Lower leg skin (tissue), 4 donors: ENCODE measurements around the gene COMMD10. TPM values are rescaled to one million over a fixed set of nuclear protein-coding genes. Genes with fewer than 3 reads are reported as not detected.

ENCODE experiments used
- DNase-seq, 2 donors: peaks; one replicate each; pipeline ENCODE4 v3.0.0-alpha.2; 2019; ENCODE audit warnings: low spot score in 2 of 2
- H3K4me3 ChIP-seq: fragments of 200-600 bp; sonication (generic); 2 replicates; pipeline ENCODE4 v1.5.1; 2017; ENCODE audit warnings: mild to moderate bottlenecking, low read depth; ENCODE audit not compliant: poor library complexity, severe bottlenecking
- POLR2A ChIP-seq, 2 donors: fragments of 450-650 bp; IDR thresholded peaks; one replicate each; pipeline ENCODE4 v1.6.1; 2016 to 2017; ENCODE audit warnings: antibody characterized with exemption in 2 of 2, mild to moderate bottlenecking in 1 of 2, moderate library complexity in 1 of 2
- WGBS, 2 donors: methylation state at CpG; one replicate each; pipeline ENCODE4 v1.1.5; 2018; 5-methylcytosine and 5-hydroxymethylcytosine counted together
- intact Hi-C: fragments of 100-400 bp; cut with DNase I; formaldehyde crosslinking; loops from one replicate; pipeline ENCODE4 v1.15.0; 2023; ENCODE audit warnings: low total_unique reads
- total RNA-seq, 4 donors: library from RNA; depleted of rRNA; stranded (reverse); fragments of >200 nt; gene quantifications; one replicate each; pipeline ENCODE4 v1.1.0, GENCODE V29; 2016
- TF ChIP-seq, protein P1 (sequence below), 3 donors: fragments of 450-650 bp; IDR thresholded peaks; one replicate each; pipeline ENCODE4 v1.5.1; 2016; ENCODE audit warnings: antibody characterized with exemption in 3 of 3, mild to moderate bottlenecking in 3 of 3, moderate library complexity in 2 of 3

The COMMD10 gene
- total RNA-seq, 4 donors from 2014 or later: 10.8 to 22.1 (median 15.1) TPM

DNA sequence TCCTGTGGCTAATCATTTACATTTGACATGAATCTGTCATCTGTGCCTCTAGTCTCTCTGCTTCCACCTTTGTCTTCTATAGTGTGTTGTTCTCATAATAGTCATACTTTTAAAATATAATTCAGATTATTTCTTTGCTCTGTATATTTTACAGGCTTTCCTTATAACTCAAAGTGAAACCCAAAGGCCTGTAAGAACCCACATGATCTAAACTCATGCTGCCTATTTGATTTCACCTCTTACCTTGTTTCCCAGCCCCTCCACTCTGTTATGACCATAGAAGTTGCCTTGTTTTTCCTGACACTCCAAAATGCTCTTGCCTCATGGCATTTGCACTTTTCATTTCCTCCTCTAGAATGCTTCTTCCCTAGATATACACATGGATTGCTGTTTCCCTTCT, 74.2 kb downstream of the COMMD10 start:
- H3K4me3 ChIP-seq: no peak overlapping the region
- TF ChIP-seq POLR2A (IDR thresholded peaks at IDR 0.05): no peak
- TF ChIP-seq, protein P1, sequence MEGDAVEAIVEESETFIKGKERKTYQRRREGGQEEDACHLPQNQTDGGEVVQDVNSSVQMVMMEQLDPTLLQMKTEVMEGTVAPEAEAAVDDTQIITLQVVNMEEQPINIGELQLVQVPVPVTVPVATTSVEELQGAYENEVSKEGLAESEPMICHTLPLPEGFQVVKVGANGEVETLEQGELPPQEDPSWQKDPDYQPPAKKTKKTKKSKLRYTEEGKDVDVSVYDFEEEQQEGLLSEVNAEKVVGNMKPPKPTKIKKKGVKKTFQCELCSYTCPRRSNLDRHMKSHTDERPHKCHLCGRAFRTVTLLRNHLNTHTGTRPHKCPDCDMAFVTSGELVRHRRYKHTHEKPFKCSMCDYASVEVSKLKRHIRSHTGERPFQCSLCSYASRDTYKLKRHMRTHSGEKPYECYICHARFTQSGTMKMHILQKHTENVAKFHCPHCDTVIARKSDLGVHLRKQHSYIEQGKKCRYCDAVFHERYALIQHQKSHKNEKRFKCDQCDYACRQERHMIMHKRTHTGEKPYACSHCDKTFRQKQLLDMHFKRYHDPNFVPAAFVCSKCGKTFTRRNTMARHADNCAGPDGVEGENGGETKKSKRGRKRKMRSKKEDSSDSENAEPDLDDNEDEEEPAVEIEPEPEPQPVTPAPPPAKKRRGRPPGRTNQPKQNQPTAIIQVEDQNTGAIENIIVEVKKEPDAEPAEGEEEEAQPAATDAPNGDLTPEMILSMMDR (IDR thresholded peaks at IDR 0.05): no peak
- no peak for DNase-seq
- intact Hi-C loops: no loop called here

DNA sequence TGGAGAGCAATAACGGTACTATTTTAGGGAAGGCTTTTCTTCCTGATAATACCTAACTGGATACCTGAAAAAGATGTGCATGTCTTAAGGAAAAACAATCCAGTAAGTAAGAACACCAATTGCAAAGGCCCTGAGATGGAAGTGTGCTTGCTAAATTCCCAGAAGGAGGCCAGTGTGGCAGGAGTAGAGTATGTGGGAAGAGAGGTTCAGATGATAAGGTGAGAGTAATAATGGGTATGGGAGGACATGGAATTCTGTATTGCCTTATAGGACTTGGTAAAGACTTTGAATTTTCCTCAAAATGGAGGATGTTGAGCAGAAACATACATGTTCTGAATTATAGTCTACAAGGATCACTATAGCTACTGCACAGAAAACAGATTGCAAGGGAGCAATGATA, 89.3 kb downstream of the COMMD10 start:
- intact Hi-C loops: no loop called here

DNA sequence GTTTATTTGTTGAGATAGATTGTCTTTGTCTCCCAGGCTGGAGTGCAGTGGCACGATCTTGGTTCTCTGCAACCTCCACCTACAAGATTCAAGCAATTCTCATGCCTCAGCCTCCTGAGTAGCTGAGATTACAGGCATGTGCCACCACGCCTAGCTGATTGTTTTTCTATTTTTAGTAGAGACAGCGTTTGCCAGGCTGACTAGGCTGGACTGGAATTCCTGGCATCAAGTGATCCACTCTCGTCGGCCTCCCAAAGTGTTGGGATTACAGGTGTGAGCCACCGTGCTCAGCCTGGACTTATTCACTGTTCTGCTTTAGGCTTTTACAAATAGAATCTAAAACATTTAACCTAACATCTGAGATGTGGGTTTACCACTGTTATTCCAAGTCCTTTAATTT, 91.3 kb downstream of the COMMD10 start:
- TF ChIP-seq, protein P1 (IDR thresholded peaks at IDR 0.05): no peak
- TF ChIP-seq POLR2A (IDR thresholded peaks at IDR 0.05): no peak
- 62 to 66% methylated on average over 6 of the region's 6 CpGs for WGBS, 2 donors
- H3K4me3 ChIP-seq: no peak overlapping the region
- intact Hi-C loops: no loop called here
- no peak for DNase-seq

More for the DNA sequence above, 89.3 kb downstream of the COMMD10 start:
- WGBS, 2 donors: 100% methylated on average over 1 of the region's 1 CpG
- DNase-seq: no peak
- TF ChIP-seq POLR2A (IDR thresholded peaks at IDR 0.05): no peak
- TF ChIP-seq, protein P1 (IDR thresholded peaks at IDR 0.05): no peak
- no peak overlapping the region for H3K4me3 ChIP-seq

DNA sequence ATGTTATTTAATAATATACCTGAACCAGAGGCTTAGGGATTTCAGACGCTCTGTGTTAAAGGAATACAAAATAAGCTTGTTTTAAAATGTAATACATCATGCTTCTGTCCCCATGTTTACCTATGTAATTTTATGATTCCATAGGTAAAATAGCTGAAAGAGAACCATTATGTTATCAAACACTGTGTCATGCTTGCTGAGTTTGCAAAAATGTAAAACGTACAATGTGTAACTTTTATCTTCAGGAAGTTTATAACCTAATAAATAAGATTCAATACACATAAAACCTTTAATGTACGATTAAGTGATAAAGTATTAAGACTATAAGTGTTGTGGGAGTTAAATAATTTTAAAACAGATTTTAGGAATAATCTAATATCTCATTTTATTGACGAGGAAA, 94.1 kb downstream of the COMMD10 start:
- TF ChIP-seq, protein P1 (IDR thresholded peaks at IDR 0.05): no peak
- no peak overlapping the region for H3K4me3 ChIP-seq
- no peak for DNase-seq
- 81 to 94% methylated on average over 4 of the region's 4 CpGs for WGBS, 2 donors
- intact Hi-C loops: no loop called here

DNA sequence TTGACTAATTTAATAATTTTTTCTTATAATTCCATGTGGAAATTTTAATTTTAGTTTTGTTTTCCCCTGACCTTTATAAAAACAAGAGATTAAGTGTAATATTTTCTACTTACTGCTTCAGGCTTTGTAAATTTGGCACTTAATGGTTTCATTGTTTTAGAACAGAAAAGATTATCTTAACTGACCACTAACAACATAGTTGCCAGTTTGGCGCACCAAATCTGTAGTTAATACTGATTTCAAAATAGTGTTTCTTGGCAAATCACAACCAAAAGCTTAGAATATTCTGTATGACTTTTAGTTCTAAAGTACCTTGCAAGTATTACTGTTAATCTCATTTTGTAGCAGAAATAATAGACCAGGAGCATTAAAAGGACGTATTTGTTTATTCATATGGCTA, 124.3 kb downstream of the COMMD10 start:
- no peak for TF ChIP-seq POLR2A (IDR thresholded peaks at IDR 0.05)
- TF ChIP-seq, protein P1 (IDR thresholded peaks at IDR 0.05): no peak
- 80 to 82% methylated on average over 2 of the region's 2 CpGs for WGBS, 2 donors
- no peak overlapping the region for H3K4me3 ChIP-seq
- intact Hi-C loops: no loop called here
- DNase-seq: no peak

DNA sequence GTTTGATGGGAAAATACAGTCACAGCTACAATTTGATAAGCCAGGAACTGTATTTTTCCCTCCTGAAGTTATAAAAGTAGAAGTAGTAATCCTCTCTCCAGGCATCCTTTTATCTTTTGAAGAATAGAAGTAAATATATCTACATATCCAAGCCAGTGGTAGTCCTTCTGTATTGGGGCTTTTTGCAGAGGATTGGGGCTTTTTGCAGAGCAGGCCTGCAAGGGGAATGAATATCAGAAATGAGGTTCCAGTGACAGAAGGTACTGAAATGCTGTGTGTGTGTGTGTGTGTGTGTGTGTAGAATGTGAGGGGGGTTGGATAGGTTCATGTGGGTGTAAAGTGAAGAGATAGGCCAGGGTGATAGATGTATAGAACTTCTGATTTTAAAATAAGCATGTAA, 127.4 kb downstream of the COMMD10 start:
- no peak overlapping the region for H3K4me3 ChIP-seq
- TF ChIP-seq POLR2A (IDR thresholded peaks at IDR 0.05): no peak
- TF ChIP-seq, protein P1 (IDR thresholded peaks at IDR 0.05): no peak
- DNase-seq: no peak
- intact Hi-C loops: no loop called here
